ENCODE measurements around the gene LRFN4. TPM values are rescaled to one million over a fixed set of nuclear protein-coding genes. Genes with fewer than 3 reads are reported as not detected.

Gene LRFN4
- total RNA-seq, 4 donors from 2014 or later = 7.1 to 17.5 (median 9.2) TPM

DNA sequence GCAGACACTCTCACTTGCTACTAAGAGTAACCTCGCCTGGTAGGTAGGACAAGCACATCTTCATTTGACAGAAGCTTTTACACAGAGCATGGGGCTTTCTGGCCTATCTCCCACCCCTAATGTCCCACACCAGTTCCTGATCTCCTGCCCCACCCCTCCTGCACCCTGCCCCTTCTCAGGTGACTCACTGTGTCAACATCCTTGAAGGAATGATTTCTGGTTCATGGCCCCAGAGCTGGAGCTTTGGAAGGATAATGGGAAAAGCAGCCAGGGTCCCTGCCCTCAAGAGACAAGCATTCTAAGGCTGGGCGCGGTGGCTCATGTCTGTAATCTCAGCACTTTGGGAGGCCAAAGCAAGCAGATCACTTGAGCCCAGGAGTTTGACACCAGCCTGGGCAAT lies 47.2 kb downstream of the LRFN4 start:
- Histone ChIP-seq H3K9me3 (no peaks in the 10 kb centered on the region), H3K4me1 (peaks cover 0 to 20% (median 0%) of the 10 kb centered on the region in 3 donors), H3K36me3 (no peaks in the 10 kb centered on the region), H3K27ac (no peak overlapping the region), H3K27me3 (no peaks in the 10 kb centered on the region), H3K4me3 (no peak overlapping the region)
- no peak for ATAC-seq
- TF ChIP-seq EP300 (IDR thresholded peaks at IDR 0.05) (no peak), POLR2A (IDR thresholded peaks at IDR 0.05) (no peak), POLR2AphosphoS5 (IDR thresholded peaks at IDR 0.05) (no peak)
- TF ChIP-seq, protein P1, sequence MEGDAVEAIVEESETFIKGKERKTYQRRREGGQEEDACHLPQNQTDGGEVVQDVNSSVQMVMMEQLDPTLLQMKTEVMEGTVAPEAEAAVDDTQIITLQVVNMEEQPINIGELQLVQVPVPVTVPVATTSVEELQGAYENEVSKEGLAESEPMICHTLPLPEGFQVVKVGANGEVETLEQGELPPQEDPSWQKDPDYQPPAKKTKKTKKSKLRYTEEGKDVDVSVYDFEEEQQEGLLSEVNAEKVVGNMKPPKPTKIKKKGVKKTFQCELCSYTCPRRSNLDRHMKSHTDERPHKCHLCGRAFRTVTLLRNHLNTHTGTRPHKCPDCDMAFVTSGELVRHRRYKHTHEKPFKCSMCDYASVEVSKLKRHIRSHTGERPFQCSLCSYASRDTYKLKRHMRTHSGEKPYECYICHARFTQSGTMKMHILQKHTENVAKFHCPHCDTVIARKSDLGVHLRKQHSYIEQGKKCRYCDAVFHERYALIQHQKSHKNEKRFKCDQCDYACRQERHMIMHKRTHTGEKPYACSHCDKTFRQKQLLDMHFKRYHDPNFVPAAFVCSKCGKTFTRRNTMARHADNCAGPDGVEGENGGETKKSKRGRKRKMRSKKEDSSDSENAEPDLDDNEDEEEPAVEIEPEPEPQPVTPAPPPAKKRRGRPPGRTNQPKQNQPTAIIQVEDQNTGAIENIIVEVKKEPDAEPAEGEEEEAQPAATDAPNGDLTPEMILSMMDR (IDR thresholded peaks at IDR 0.05) = no peak
- WGBS, 2 donors (ENCODE audit: low coverage in 1 of 2) = 100% methylated on average over 1 of the region's 3 CpGs

DNA sequence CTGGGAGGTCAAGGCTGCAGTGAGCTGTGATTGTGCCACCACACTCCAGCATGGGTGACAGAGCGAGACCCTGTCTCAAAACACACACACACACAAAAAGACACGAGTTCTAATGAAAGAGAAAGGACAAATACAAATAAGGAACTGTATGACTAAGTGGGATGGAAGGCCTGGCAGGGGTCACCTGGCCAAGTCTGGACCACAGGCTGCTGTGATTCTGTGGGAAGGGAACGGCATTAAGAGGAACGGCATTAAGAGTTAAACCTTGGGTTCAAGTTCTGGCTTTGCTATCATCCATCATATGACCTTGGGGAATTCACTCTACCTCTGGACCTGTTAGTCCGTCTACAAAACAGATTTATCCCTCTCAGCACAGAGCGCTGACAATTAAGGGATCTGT lies 47.7 kb downstream of the LRFN4 start:
- ATAC-seq = no peak
- Histone ChIP-seq H3K27ac (no peak overlapping the region), H3K36me3 (no peaks in the 10 kb centered on the region), H3K9me3 (no peaks in the 10 kb centered on the region), H3K4me3 (no peak overlapping the region), H3K27me3 (no peaks in the 10 kb centered on the region), H3K4me1 (peaks cover 0 to 20% (median 0%) of the 10 kb centered on the region in 3 donors)
- WGBS, 2 donors (ENCODE audit: low coverage in 1 of 2) = 71 to 93% methylated on average over 1 to 6 of the region's 6 CpGs
- TF ChIP-seq POLR2AphosphoS5 (IDR thresholded peaks at IDR 0.05) (no peak), POLR2A (IDR thresholded peaks at IDR 0.05) (no peak)
- TF ChIP-seq, protein P1 (IDR thresholded peaks at IDR 0.05) = no peak

DNA sequence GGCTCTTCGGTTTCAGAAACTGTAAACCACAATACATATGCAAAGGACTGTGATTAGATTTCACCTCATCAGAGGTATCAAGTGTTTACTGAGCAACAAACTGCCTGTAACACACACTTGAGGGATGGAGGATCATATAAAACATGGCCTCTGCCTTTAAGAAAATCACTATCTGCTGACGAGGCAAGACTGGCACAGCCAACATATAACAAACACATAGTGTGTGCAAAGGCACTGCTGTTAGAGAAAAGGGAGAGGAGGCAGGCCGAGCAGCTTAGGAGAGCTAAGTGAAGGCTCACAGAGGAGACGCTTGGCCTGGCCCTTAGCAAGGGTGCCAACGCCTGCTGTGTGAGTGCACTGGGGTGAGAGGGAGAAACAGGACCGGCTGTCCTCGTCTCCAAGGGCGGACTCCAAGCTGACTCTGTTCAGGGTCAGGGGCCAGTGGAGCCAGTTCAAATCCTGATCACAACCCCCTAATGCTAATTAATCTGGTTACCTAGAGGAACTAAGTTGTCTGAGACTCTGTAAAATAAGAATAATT lies 48.2 kb downstream of the LRFN4 start:
- no peaks in the 10 kb centered on the region for H3K9me3 ChIP-seq
- no peak for ATAC-seq
- H3K27ac ChIP-seq = no peak overlapping the region
- no peaks in the 10 kb centered on the region for H3K36me3 ChIP-seq
- peaks cover 0 to 20% (median 0%) of the 10 kb centered on the region in 3 donors for H3K4me1 ChIP-seq
- no peak overlapping the region for H3K4me3 ChIP-seq
- TF ChIP-seq POLR2AphosphoS5 (IDR thresholded peaks at IDR 0.05) = no peak
- H3K27me3 ChIP-seq = no peaks in the 10 kb centered on the region
- WGBS, 2 donors (ENCODE audit: low coverage in 1 of 2) = 73 to 77% methylated on average over 5 to 7 of the region's 8 CpGs

DNA sequence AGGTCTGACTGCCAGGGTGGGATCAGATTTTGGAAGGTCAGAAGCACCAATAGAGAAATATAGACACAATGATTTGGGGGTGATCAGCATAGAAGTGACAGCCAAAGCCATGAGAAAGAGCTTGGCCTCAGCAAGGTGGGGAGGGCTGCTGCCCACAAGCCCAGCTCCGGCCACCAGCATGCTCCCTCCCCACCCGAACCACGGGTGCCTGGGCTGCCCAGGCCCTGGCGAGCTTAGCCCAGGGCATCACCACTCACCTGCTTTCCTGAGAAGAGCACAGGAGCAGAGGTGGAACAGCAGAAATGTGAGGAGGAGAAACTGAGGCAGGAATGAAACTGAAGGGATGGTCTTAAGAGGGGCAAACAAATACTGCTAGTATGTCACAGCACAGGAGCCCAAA lies 48.8 kb downstream of the LRFN4 start:
- no peak overlapping the region for H3K4me3 ChIP-seq
- 100% methylated on average over 1 of the region's 4 CpGs; no CpG with 5 or more reads in 1 of the 2 donors for WGBS, 2 donors (ENCODE audit: low coverage in 1 of 2)
- H3K27me3 ChIP-seq = no peaks in the 10 kb centered on the region
- H3K27ac ChIP-seq = no peak overlapping the region
- H3K36me3 ChIP-seq = no peaks in the 10 kb centered on the region
- no peak for TF ChIP-seq EP300 (IDR thresholded peaks at IDR 0.05)
- TF ChIP-seq POLR2AphosphoS5 (IDR thresholded peaks at IDR 0.05) = no peak
- TF ChIP-seq, protein P1 (IDR thresholded peaks at IDR 0.05) = no peak
- TF ChIP-seq POLR2A (IDR thresholded peaks at IDR 0.05) = no peak
- H3K4me1 ChIP-seq = peaks cover 0 to 20% (median 0%) of the 10 kb centered on the region in 3 donors
- H3K9me3 ChIP-seq = no peaks in the 10 kb centered on the region
- no peak for ATAC-seq

DNA sequence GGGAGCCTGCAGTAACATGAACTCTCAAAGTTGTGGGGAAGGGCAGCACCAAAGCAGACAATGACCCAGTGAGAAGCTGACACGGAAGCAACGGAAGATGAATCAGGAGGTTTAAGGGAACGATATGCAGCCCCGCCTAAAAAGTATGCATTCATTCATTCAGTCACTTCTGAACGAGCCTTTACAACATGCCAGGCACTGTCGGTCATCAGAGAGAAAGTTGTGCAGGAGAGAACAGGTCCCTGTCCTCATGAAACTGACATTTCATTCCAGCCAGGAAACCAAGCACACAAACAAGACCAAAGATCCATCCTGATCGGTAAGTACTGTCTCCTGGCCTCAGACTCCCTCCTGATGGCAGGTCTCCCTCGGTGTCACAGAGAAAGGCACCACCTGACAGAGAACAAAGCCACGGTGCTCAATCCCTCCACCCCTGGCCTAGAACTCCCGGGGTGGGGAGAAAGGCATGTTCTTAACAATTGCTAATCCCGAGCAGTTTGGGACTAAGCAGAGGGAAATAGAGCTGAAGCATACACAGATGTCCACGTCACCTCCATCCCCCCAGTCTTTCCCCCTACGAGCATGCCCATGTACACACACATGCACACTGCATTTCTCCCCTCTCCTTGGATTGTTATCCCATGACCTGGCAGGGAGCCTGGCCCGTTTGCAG lies 49.3 kb downstream of the LRFN4 start:
- TF ChIP-seq, protein P1 (IDR thresholded peaks at IDR 0.05) = no peak
- TF ChIP-seq POLR2A (IDR thresholded peaks at IDR 0.05) (no peak), POLR2AphosphoS5 (IDR thresholded peaks at IDR 0.05) (no peak)
- Histone ChIP-seq H3K36me3 (no peaks in the 10 kb centered on the region), H3K9me3 (no peaks in the 10 kb centered on the region), H3K27me3 (no peaks in the 10 kb centered on the region), H3K4me1 (peaks cover 0 to 20% (median 0%) of the 10 kb centered on the region in 3 donors), H3K27ac (no peak overlapping the region), H3K4me3 (no peak overlapping the region)
- WGBS, 2 donors (ENCODE audit: low coverage in 1 of 2) = 63 to 70% methylated on average over 7 to 10 of the region's 14 CpGs
- no peak for ATAC-seq
